ENCODE results near the gene ZNF710. TPM values are rescaled to one million over a fixed set of nuclear protein-coding genes. Genes with fewer than 3 reads are reported as not detected.
"Not testable (repeated sequence)": the region's sequence is repeated elsewhere in the genome, so short reads cannot be mapped to it uniquely, and the experiment has no call there.

Gene ZNF710
- polyA plus RNA-seq, 1 experiment = 2.2 TPM

DNA sequence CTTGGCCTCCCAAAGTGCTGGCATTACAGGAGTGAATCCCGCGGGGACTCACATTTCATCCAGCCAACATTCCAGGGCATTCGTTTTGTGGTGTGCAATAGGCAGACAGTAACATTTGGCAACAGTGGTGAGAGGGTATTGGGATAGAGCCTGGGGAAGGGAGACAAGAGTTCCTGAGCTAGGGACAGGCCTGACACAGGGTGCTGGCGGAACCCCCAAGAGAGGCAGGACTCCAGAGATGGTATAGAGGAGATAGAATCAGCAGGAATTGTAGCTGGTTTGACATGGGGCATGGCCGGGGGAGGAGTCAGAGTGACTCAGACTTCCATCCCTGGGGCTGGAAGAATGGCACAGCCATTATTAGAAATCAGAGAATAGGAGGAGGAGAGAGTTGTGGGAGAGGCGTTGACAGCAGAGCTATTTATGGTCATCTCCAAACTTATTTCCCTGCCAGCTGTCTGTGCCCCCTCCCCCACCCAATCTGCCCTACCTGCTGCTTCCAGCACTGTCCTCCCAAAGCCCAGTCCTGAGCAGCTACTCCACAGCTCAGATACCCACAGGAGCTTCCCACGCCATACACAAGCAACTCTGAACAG lies 105.5 kb downstream of the ZNF710 start:
- H3K4me3 ChIP-seq (ENCODE audit: low read depth, low read length) = no peak overlapping the region
- DNase-seq (ENCODE audit: low read depth, low spot score) = no peak
- H3K27ac ChIP-seq (ENCODE audit: low read depth, low read length) = no peak overlapping the region
- H3K9me3 ChIP-seq (ENCODE audit: control insufficient read depth, insufficient read depth, low read length) = no peaks in the 10 kb centered on the region; the same call in 1 of the 2 replicates
- ChIA-PET CTCF (interaction anchor here (0.5 to 1.1 kb wide), 5 partner anchors 8 to 384 kb away, joined by 3 to 4 read pairs (median 3); no protein-coding TSS in a partner anchor), POLR2A (no interaction called here)
- H3K27me3 ChIP-seq (ENCODE audit: control insufficient read depth, insufficient read depth, low read length) = no peaks in the 10 kb centered on the region
- TF ChIP-seq, protein P1, sequence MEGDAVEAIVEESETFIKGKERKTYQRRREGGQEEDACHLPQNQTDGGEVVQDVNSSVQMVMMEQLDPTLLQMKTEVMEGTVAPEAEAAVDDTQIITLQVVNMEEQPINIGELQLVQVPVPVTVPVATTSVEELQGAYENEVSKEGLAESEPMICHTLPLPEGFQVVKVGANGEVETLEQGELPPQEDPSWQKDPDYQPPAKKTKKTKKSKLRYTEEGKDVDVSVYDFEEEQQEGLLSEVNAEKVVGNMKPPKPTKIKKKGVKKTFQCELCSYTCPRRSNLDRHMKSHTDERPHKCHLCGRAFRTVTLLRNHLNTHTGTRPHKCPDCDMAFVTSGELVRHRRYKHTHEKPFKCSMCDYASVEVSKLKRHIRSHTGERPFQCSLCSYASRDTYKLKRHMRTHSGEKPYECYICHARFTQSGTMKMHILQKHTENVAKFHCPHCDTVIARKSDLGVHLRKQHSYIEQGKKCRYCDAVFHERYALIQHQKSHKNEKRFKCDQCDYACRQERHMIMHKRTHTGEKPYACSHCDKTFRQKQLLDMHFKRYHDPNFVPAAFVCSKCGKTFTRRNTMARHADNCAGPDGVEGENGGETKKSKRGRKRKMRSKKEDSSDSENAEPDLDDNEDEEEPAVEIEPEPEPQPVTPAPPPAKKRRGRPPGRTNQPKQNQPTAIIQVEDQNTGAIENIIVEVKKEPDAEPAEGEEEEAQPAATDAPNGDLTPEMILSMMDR (IDR thresholded peaks at IDR 0.05; ENCODE audit: low read depth, low read length) = no peak

DNA sequence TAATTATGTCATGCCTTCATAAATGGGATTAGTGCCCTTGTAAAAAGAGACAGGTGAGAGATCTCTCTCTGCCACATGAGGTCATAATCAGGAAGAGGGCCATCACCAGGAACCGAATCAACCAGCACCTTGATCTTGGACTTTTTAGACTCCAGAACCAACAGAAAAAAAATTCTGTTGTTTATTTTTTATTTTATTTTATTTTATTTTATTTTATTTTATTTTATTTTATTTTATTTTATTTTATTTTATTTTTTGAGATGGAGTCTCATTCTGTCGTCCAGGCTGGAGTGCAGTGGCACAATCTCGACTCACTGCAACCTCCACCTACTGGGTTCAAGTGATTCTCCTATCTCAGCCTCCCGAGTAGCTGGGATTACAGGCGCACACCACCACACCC lies 106.9 kb downstream of the ZNF710 start:
- POLR2A ChIA-PET; DNase-seq (ENCODE audit: low read depth, low spot score); H3K9me3 ChIP-seq (ENCODE audit: control insufficient read depth, insufficient read depth, low read length); CTCF ChIA-PET; H3K27me3 ChIP-seq (ENCODE audit: control insufficient read depth, insufficient read depth, low read length); H3K4me3 ChIP-seq (ENCODE audit: low read depth, low read length); H3K27ac ChIP-seq (ENCODE audit: low read depth, low read length): not testable (repeated sequence)

DNA sequence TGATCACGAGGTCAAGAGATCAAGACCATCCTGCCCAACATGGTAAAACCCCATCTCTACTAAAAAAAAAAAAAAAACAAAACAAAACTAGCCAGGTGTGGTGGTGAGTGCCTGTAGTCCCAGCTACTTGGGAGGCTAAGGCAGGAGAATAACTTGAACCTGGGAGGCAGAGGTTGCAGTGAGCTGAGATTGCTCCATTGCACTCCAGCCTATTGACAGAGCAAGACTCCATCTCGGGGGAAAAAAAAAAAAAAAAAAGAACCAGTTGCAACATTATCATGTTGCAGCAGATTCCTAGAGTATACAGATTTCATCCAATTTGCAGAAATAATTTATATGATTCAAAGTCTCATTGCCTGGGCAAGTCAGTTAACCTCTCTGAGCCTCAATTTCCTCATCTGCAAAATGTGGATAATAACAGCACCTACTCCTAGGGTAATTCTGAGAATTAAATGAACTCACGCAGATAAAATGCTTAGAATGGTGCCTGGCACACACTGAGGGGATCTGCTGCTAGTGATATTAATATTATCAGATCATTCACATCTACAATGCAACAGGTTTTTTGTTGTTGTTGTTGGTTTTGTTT lies 108.1 kb downstream of the ZNF710 start:
- H3K27ac ChIP-seq (ENCODE audit: low read depth, low read length); POLR2A ChIA-PET; DNase-seq (ENCODE audit: low read depth, low spot score); H3K27me3 ChIP-seq (ENCODE audit: control insufficient read depth, insufficient read depth, low read length); CTCF ChIA-PET; H3K9me3 ChIP-seq (ENCODE audit: control insufficient read depth, insufficient read depth, low read length); H3K4me3 ChIP-seq (ENCODE audit: low read depth, low read length): not testable (repeated sequence)

DNA sequence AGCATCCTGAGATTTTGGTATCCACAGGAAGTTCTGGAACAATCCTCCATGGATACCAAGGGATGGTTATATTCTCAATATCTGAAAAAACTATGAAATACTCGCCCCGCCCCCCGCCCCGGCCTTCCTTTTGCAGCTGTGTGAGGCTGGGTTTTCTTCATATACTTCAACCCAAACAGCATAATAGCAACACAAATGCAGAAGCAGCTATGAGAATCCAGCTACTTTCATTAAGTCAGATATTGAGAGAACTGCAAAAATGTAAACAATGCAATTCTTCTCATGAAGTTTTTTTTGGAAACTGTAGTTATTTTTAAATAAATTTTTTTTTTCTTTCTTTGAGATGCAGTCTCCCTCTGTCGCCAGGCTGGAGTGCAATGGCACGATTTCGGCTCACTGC lies 112.0 kb downstream of the ZNF710 start:
- no peak overlapping the region for H3K27ac ChIP-seq (ENCODE audit: low read depth, low read length)
- H3K4me3 ChIP-seq (ENCODE audit: low read depth, low read length) = no peak overlapping the region
- POLR2A ChIA-PET = interaction anchor here (1.0 kb wide), 1 partner anchor 10 kb away, joined by 5 read pairs; no protein-coding TSS in a partner anchor
- peaks cover 13% of the 10 kb centered on the region for H3K9me3 ChIP-seq (ENCODE audit: control insufficient read depth, insufficient read depth, low read length)
- no peak for DNase-seq (ENCODE audit: low read depth, low spot score)
- TF ChIP-seq, protein P1 (IDR thresholded peaks at IDR 0.05; ENCODE audit: low read depth, low read length) = no peak
- no peaks in the 10 kb centered on the region for H3K27me3 ChIP-seq (ENCODE audit: control insufficient read depth, insufficient read depth, low read length)
- CTCF ChIA-PET = interaction anchor here (1.4 kb wide), 1 partner anchor 108 kb away, joined by 5 read pairs; no protein-coding TSS in a partner anchor

DNA sequence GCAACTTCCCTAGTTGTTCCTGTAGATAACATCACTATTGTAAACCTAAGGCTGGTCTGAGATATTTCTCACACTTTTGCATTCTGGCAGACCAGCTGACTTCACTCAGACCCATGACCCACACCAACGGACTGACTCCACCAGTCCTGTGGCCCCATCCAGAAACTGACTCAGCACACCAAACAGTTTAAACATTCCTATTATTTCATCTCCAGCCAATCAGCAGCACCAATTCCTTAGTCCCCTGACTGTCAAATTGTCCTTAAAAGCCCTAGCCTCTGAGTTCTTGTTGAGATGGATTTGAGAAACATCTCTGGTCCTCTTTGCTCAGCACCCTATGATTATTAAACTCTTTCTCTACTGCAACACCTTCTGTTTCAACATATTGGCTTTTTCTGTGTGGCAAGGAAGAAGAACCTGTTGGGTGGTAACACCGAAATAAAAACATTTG lies 113.4 kb downstream of the ZNF710 start:
- ChIA-PET POLR2A (no interaction called here), CTCF (interaction anchor here (0.6 kb wide), 1 partner anchor 8 kb away, joined by 3 read pairs; no protein-coding TSS in a partner anchor)
- peaks cover 13% of the 10 kb centered on the region for H3K9me3 ChIP-seq (ENCODE audit: control insufficient read depth, insufficient read depth, low read length)
- no peak overlapping the region for H3K4me3 ChIP-seq (ENCODE audit: low read depth, low read length)
- peaks cover 1% of the 10 kb centered on the region for H3K27me3 ChIP-seq (ENCODE audit: control insufficient read depth, insufficient read depth, low read length)
- DNase-seq (ENCODE audit: low read depth, low spot score) = no peak
- TF ChIP-seq, protein P1 (IDR thresholded peaks at IDR 0.05; ENCODE audit: low read depth, low read length) = no peak
- H3K27ac ChIP-seq (ENCODE audit: low read depth, low read length) = no peak overlapping the region

DNA sequence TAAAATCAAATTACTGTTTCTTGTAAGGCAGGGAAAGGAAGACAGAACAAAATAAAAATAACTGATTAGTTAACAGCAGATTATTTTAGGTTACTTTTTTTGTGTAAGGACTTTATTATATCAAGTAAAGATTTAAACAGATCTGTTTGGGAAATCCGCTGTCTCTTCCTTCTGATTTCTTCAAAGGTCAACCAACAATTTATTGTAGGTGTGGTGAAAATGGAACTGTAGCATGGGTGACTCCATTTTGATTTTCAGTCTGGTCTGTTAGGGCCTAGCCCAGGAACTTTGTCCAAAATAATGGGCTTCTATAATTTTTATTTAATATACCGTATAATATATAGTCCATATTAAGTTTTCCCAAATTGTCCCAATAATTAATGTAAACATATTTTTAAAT lies 114.7 kb downstream of the ZNF710 start:
- no peak for DNase-seq (ENCODE audit: low read depth, low spot score)
- H3K9me3 ChIP-seq (ENCODE audit: control insufficient read depth, insufficient read depth, low read length) = peaks cover 13% of the 10 kb centered on the region
- peaks cover 4% of the 10 kb centered on the region for H3K27me3 ChIP-seq (ENCODE audit: control insufficient read depth, insufficient read depth, low read length)
- ChIA-PET POLR2A (no interaction called here), CTCF (no interaction called here)
- no peak overlapping the region for H3K27ac ChIP-seq (ENCODE audit: low read depth, low read length)
- TF ChIP-seq, protein P1 (IDR thresholded peaks at IDR 0.05; ENCODE audit: low read depth, low read length) = no peak
- H3K4me3 ChIP-seq (ENCODE audit: low read depth, low read length) = no peak overlapping the region
